Measurements from ENCODE around the gene XPNPEP2. TPM values are rescaled to one million over a fixed set of nuclear protein-coding genes. Genes with fewer than 3 reads are reported as not detected.

The XPNPEP2 gene
- total RNA-seq, 2 donors from 2014 or later = 0.45 to 0.52 TPM

DNA sequence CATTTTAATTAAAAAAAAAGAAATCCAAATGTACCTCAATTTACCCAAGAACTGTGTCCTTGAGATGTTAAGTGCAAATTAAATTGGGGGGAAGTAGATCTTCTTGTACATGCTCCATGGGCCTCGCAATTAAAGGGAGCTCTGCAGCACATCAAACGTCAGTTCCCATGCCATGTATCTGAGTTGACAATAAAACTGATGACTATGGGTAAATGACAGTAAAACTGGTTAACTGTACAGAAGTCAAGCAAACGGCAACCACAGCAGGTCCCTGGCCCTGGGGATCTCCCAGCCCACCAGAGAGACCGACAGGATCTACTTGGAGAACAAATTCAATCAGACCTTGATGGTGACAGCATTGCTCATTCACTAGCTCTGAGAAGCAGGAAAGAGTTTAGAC, 32.8 kb upstream of the XPNPEP2 start:
- no peak for ATAC-seq (replicated peaks)
- Mint-ChIP-seq H3K4me3 (no peak overlapping the region), H3K9me3 (peaks cover 4% of the 10 kb centered on the region), H3K4me1 (no peaks in the 10 kb centered on the region), H3K27ac (no peak overlapping the region), H3K27me3 (peaks cover 4% of the 10 kb centered on the region), H3K36me3 (ENCODE audit: low read depth) (no peaks in the 10 kb centered on the region)

DNA sequence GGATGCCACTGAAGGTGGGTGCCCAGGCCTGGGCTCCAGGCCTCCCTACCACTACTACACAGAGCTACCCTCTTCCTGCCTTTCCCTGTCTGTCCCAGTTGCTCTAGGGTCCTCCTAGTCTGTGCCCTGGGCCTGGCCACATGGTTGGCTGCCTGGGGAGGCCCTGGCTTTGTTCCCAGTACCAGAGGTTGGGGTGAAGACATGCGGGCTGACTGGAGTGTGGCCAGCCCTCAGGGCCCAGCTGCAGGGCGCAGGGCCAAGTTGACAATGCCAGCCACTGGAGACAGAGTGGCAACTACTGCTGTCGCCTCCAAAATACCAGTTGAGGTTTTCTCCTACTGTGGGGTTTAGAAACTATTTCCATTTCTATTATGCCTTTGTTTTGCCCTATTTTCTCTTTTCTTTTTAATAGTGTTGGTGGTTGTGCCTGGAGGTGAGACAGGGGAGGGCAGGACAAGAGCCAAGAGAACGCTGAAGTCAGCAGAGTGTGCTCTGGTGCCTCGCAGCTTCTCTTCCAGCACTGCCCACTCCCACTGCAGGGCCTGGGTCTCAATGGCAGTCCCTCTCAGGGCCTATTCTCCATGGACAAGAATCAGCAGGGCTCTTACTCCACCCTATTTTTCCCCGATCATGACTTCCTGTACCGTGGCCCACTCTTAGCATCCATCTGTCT, 32.2 kb upstream of the XPNPEP2 start:
- Mint-ChIP-seq H3K9me3 (peaks cover 4% of the 10 kb centered on the region), H3K27me3 (peaks cover 4% of the 10 kb centered on the region), H3K4me1 (no peaks in the 10 kb centered on the region), H3K27ac (no peak overlapping the region), H3K36me3 (ENCODE audit: low read depth) (no peaks in the 10 kb centered on the region), H3K4me3 (no peak overlapping the region)
- ATAC-seq (replicated peaks) = no peak

DNA sequence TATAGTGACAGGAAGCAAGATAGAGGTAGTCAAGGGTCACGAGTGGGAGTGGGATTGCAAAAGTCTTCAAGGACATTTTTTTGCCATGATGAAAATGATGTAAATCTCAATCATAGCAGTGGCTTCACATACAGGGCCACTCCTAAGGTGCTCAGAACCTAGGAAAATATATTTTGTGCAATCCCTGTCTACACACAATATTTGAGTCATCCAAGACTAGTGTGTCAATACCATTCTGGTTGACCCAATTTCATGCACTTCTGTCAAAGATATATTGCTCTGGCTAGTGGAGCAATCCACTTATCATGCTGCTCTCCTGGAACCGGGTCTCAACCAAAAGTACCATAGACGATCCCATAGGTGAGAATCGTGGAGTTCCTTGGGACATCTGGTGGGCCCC, 24.2 kb upstream of the XPNPEP2 start:
- H3K4me1 Mint-ChIP-seq = no peaks in the 10 kb centered on the region
- no peaks in the 10 kb centered on the region for H3K27me3 Mint-ChIP-seq

DNA sequence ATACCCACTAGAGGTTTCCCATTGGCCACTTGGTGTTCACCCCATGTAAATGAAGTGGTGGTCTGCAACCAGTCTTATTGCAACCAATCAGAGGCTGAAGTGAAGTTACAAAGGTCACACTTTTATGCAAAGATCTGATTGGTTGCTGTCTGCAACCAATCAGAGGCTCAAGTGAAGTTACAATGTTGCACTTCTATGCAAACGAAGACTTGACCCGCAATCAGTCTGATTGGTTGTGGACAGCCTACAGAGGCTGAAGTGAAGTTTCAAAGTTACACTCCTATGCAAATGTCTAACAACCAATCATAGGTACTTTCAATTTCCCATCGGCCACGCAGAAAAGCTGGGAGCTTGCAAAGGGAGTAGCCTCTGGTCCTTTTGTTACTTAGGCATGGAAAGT, 22.3 kb upstream of the XPNPEP2 start:
- Mint-ChIP-seq H3K4me3 (no peak overlapping the region), H3K9me3 (no peaks in the 10 kb centered on the region), H3K36me3 (ENCODE audit: low read depth) (no peaks in the 10 kb centered on the region), H3K27me3 (no peaks in the 10 kb centered on the region), H3K27ac (no peak overlapping the region), H3K4me1 (no peaks in the 10 kb centered on the region)
- no peak for ATAC-seq (replicated peaks)

More for the DNA sequence above, 24.2 kb upstream of the XPNPEP2 start:
- no peak overlapping the region for H3K4me3 Mint-ChIP-seq
- H3K27ac Mint-ChIP-seq = no peak overlapping the region
- H3K36me3 Mint-ChIP-seq (ENCODE audit: low read depth) = no peaks in the 10 kb centered on the region
- no peaks in the 10 kb centered on the region for H3K9me3 Mint-ChIP-seq
- ATAC-seq (replicated peaks) = no peak

DNA sequence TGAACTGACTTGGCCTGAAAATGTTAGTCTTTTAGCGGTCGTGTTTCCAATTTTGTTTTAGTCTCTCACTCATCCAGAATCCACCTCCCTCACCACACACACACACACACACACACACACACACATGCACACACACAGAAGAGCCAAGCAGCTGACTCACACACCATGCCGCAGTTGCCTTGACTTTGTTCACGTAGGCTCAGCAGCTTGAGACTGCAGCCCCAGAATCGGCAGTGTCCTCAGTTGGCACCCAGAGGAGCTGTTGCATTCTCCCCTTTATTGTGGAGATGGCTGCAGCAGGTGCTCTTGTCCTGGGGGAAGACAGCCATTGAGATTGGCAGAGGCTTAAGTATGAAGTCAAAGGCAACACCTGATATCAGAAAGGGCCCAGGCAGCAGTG, 20.9 kb upstream of the XPNPEP2 start:
- Mint-ChIP-seq H3K4me3 (no peak overlapping the region), H3K27me3 (no peaks in the 10 kb centered on the region), H3K36me3 (ENCODE audit: low read depth) (no peaks in the 10 kb centered on the region), H3K4me1 (peaks cover 6% of the 10 kb centered on the region), H3K27ac (no peak overlapping the region), H3K9me3 (no peaks in the 10 kb centered on the region)
- no peak for ATAC-seq (replicated peaks)

DNA sequence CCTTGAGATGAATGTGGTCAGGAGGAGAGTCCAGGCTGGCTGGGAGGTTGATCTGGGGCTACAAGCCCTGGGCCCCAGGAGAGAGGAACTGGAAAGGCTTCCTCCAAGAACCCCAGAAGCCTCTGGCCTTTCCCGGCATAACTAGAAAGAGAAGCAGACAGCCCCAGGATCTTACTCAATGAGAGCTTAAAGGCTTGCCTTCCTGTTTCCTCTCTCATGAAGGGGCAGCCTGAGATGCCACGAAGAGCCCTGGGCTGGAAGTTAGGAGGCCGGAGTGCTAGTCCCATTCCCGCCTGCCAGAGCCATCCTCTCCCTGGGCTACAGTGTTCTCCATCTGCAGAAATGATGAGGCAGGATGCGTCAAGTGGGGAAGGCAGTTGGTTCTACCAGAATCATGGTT, 20.1 kb upstream of the XPNPEP2 start:
- Mint-ChIP-seq H3K4me1 (peaks cover 6% of the 10 kb centered on the region), H3K36me3 (ENCODE audit: low read depth) (no peaks in the 10 kb centered on the region), H3K4me3 (no peak overlapping the region), H3K9me3 (no peaks in the 10 kb centered on the region), H3K27ac (peak overlapping the region; percentile 41), H3K27me3 (no peaks in the 10 kb centered on the region)
- ATAC-seq (replicated peaks) = no peak

DNA sequence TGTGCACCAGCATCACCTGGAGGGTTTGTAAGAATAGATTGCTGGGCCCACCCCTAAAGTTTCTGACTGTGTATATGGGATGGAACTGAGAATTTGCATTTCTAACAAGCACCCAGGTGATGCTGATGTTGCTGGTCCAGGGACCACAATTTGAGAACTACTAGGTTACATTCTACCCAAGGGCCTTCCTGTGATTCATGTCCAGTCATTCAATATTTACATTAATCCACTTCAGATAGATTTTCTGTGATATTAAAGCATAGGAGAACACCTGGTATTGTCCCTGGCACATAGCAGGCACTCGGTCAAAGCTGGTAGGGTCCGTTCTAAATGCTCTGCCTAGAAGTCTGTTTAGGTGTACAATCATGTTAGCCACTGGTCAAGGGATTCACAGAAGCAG, 19.5 kb upstream of the XPNPEP2 start:
- no peak for ATAC-seq (replicated peaks)
- Mint-ChIP-seq H3K27me3 (no peaks in the 10 kb centered on the region), H3K36me3 (ENCODE audit: low read depth) (no peaks in the 10 kb centered on the region), H3K9me3 (no peaks in the 10 kb centered on the region), H3K27ac (no peak overlapping the region), H3K4me1 (peaks cover 8% of the 10 kb centered on the region), H3K4me3 (no peak overlapping the region)

DNA sequence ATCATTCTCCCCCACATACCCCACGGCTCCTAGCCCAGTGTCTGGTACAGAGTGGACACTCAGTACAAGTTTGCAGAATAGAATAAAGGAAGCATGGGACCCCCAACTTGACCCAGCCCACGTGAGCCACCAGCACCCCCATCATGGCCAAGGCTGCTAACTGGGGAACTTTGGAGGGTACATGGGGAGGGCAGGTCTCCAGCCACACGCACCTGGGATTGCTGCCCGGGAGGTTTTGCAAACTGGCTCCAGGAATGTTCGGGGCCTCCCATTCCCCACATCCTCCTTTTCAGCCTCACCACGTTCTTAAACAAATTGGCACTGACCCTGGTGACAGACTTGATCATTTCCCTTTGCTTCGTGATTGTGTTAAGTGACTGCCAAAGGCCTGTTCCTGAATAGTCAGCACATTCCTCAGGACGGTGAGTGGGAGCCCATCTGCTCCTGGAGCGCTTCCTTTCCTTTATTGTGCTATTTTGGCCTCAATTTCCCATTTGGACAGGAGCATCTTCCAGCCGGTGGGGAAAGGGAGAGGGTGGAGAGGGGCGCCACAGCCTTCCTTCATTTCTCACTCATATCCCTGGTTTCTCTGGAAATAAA, 18.7 kb upstream of the XPNPEP2 start:
- no peaks in the 10 kb centered on the region for H3K27me3 Mint-ChIP-seq
- no peaks in the 10 kb centered on the region for H3K36me3 Mint-ChIP-seq (ENCODE audit: low read depth)
- H3K4me1 Mint-ChIP-seq = peaks cover 14% of the 10 kb centered on the region
- H3K9me3 Mint-ChIP-seq = no peaks in the 10 kb centered on the region
- H3K27ac Mint-ChIP-seq = no peak overlapping the region
- ATAC-seq (replicated peaks) = no peak
- no peak overlapping the region for H3K4me3 Mint-ChIP-seq

DNA sequence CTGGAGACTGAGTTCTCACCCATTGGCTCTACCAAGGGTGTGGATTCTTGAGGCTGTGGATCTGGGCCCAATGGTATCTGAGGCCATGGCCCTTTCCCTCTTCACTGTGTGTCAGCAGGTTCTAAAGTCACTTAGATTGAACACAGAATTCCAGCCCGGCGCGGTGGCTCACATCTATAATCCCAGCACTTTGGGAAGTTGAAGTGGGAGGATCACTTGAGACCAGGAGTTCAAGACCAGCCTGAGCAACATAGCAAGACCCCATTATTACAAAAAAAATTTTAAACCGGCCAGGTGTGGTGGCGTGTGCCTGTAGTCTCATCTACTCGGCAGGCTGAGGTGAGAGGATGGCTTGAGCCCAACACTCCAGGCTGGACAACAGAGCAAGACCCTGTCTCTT, 18.0 kb upstream of the XPNPEP2 start:
- H3K36me3 Mint-ChIP-seq (ENCODE audit: low read depth) = no peaks in the 10 kb centered on the region
- peaks cover 14% of the 10 kb centered on the region for H3K4me1 Mint-ChIP-seq
- H3K9me3 Mint-ChIP-seq = no peaks in the 10 kb centered on the region
- no peak overlapping the region for H3K27ac Mint-ChIP-seq
- ATAC-seq (replicated peaks) = no peak
- no peak overlapping the region for H3K4me3 Mint-ChIP-seq
- H3K27me3 Mint-ChIP-seq = no peaks in the 10 kb centered on the region

DNA sequence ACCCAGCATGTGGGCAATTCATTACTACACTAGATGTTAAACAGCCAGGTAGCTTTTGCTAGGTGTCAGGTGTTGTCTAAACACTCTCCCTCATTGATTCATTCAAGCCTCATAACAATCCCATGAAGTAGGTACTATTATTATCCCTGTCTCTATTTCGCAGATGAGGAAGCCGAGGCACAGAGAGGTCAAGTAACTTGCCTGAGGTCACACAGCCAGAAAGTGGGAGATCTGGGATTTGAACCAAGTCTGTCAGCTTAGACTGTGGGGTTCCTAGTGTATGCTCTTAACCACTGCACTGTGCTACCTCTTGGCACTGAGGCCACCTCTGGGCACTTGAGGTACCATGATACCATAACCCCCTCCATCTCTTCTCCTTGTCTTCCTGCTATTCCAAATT, 17.4 kb upstream of the XPNPEP2 start:
- ATAC-seq (replicated peaks) = no peak
- H3K4me1 Mint-ChIP-seq = peaks cover 18% of the 10 kb centered on the region
- peak overlapping the region; percentile 16 for H3K4me3 Mint-ChIP-seq
- H3K36me3 Mint-ChIP-seq (ENCODE audit: low read depth) = no peaks in the 10 kb centered on the region
- no peak overlapping the region for H3K27ac Mint-ChIP-seq
- no peaks in the 10 kb centered on the region for H3K9me3 Mint-ChIP-seq
- H3K27me3 Mint-ChIP-seq = no peaks in the 10 kb centered on the region

DNA sequence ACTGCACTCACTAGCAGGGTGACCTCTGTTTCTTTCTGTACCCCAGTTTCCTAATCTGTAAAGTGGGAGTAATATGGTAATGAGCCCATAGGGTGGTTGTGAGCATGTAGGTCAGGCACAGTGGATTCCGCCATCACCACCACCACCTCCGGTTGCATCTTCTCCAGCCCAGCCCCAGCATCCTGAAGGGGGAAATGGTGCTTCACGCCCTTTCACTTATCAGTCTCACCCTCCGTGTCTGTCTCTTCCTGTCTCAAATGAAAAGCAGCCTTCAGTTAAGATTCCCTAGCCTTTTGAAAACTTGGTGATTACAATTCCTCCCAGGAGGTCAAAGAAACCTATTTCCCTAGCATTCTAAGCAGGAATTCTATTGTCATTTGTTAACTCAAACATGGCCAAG, 16.9 kb upstream of the XPNPEP2 start:
- peaks cover 21% of the 10 kb centered on the region for H3K4me1 Mint-ChIP-seq
- H3K4me3 Mint-ChIP-seq = peak overlapping the region; percentile 16
- ATAC-seq (replicated peaks) = no peak
- H3K27ac Mint-ChIP-seq = no peak overlapping the region
- H3K36me3 Mint-ChIP-seq (ENCODE audit: low read depth) = no peaks in the 10 kb centered on the region
- H3K9me3 Mint-ChIP-seq = no peaks in the 10 kb centered on the region
- H3K27me3 Mint-ChIP-seq = no peaks in the 10 kb centered on the region

DNA sequence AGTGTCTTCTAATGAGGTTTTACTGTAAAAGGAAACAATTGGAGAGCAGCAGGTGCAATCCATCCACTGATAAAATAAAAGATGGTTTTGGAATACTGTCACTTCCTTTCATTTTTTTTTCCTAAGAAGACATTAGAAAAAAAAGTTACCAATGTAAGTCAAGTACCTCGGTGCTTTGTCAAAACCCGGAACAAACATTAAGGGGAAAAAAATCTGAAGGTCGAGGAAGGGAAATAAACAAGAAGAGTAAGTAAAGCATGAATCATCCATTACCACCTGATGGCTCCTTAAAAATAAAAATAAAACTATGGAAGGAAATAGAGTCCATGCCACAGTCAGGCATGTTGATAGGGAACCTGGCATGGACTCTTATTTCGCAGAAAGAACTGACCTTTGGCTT, 15.3 kb upstream of the XPNPEP2 start:
- Mint-ChIP-seq H3K9me3 (no peaks in the 10 kb centered on the region), H3K4me1 (peaks cover 21% of the 10 kb centered on the region), H3K27ac (no peak overlapping the region), H3K36me3 (ENCODE audit: low read depth) (no peaks in the 10 kb centered on the region), H3K27me3 (no peaks in the 10 kb centered on the region), H3K4me3 (no peak overlapping the region)
- ATAC-seq (replicated peaks) = no peak

DNA sequence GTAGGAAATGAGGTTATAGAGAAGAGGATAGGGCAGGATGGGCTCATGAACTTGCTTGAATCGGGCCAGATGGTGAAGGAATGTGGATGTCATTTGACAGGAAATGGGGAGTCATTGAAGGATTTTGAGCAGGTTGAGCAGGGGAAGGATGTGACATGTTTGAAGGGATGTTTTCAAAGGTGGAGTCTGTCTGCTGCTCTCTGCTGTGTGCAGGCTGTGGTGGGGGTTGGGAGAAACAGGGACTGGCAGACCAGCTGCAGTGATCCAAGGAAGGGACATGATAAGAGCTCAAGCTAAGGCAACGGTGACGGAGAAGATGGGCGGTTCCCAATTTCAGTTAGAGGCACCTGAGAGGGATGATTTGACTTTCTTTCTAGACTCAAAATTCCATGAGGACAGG, 14.0 kb upstream of the XPNPEP2 start:
- no peaks in the 10 kb centered on the region for H3K36me3 Mint-ChIP-seq (ENCODE audit: low read depth)
- H3K4me1 Mint-ChIP-seq = peaks cover 21% of the 10 kb centered on the region
- peak overlapping the region; percentile 60 for H3K27ac Mint-ChIP-seq
- ATAC-seq (replicated peaks) = no peak
- H3K4me3 Mint-ChIP-seq = no peak overlapping the region
- H3K27me3 Mint-ChIP-seq = no peaks in the 10 kb centered on the region
- no peaks in the 10 kb centered on the region for H3K9me3 Mint-ChIP-seq

DNA sequence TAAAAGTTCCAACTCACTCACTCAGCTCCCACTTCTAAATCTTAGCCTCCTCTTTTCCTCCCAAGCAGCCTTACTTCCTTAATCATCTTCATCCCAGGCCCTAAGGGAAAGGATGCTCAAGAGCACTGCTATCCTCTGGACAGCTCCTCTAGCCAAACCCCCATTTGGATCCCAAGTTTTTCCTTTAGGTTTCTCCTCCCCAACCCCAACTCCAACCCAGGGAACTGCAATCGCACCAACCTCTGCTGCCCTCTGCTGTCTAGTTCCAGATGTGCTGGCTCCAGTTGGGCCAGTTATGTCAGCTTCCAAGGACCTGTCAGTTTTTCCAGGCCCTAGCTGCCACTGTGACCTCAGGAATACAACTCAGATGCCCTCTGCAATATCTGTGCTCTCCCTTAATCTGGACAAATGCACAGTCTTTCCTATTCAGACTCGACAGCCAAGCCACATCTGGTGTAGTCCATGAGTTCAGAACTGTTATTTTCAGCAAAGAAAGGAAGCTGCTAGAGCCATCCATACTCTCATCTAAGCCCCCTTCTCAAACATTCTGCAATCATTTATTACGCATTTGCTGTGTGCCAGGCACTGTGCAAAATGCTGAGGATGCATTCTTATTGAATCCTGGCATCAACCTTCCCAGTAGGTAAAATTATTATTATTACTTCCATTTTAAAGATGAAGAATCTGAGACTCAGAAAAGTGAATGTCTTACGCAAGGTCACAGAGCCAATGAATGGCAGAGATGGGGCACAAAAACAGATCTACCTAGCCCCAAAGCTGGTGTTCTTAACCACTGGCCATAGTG, 12.3 kb upstream of the XPNPEP2 start:
- Mint-ChIP-seq H3K4me3 (no peak overlapping the region), H3K27ac (peak overlapping the region; percentile 74), H3K9me3 (peaks cover 4% of the 10 kb centered on the region), H3K36me3 (ENCODE audit: low read depth) (no peaks in the 10 kb centered on the region), H3K4me1 (peaks cover 30% of the 10 kb centered on the region), H3K27me3 (no peaks in the 10 kb centered on the region)
- ATAC-seq (replicated peaks) = peak; percentile 50

DNA sequence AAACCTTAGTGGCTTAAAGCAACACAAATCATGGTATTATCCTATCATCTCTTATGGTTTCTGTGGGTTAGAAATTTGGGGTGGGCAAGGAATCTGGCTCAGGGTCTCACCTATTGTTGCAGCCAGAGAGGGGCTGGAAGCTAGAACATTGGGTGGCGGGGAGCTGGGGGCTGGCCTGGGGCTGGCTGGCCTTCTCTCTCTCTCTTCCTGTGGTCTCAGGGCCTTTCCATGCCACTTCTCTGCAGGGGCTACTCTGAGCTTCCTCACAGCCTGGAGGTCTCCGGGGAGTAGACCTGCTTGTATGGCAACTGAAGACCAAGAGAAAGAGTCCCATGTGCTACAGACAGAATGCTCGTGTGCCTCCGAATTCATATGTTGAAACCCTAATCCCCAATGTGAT, 10.7 kb upstream of the XPNPEP2 start:
- ATAC-seq (replicated peaks) = no peak
- Mint-ChIP-seq H3K9me3 (peaks cover 4% of the 10 kb centered on the region), H3K4me1 (peaks cover 26% of the 10 kb centered on the region), H3K27me3 (no peaks in the 10 kb centered on the region), H3K4me3 (no peak overlapping the region), H3K27ac (no peak overlapping the region), H3K36me3 (ENCODE audit: low read depth) (no peaks in the 10 kb centered on the region)

Measured in activated T-helper 17 cell treated with anti-CD3 and anti-CD28 coated beads, Interleukin-2, amount 50 U/mL, for 72 hours (primary cell).